Measurements from ENCODE around the gene PTCH1. TPM values are rescaled to one million over a fixed set of nuclear protein-coding genes. Genes with fewer than 3 reads are reported as not detected.
A peak's percentile ranks its signal among the peaks of the same experiment; 100 is the strongest.

The PTCH1 gene
- polyA plus RNA-seq, 3 donors from 2014 or later, result 3.7 to 30.6 (median 16.1) TPM

GRCh38 chr9:95450171-95451064 is 66.4 kb downstream of the PTCH1 start:
- no peak overlapping the region for H3K27ac Mint-ChIP-seq
- peaks cover 2 to 5% (median 4%) of the 10 kb centered on the region in 3 donors for H3K27me3 Mint-ChIP-seq (ENCODE audit: low read depth in 3 of 3)
- peaks cover 40 to 73% (median 42%) of the 10 kb centered on the region in 3 donors for H3K36me3 Mint-ChIP-seq
- H3K4me3 Mint-ChIP-seq, result no peak overlapping the region
- H3K4me1 Mint-ChIP-seq, result peaks cover 13 to 14% of the 10 kb centered on the region in 2 donors
- peaks cover 0 to 2% (median 0%) of the 10 kb centered on the region in 6 donors for H3K9me3 Mint-ChIP-seq
- no peak for DNase-seq

- H3K9me3 Mint-ChIP-seq, result peaks cover 0 to 2% (median 0%) of the 10 kb centered on the region in 6 donors
- H3K27ac Mint-ChIP-seq, result no peak overlapping the region
- no peak overlapping the region for H3K4me3 Mint-ChIP-seq
- peaks cover 36 to 68% (median 37%) of the 10 kb centered on the region in 3 donors for H3K36me3 Mint-ChIP-seq
- H3K4me1 Mint-ChIP-seq, result peaks cover 13 to 14% of the 10 kb centered on the region in 2 donors
- DNase-seq, result no peak
- peaks cover 2 to 5% (median 4%) of the 10 kb centered on the region in 3 donors for H3K27me3 Mint-ChIP-seq (ENCODE audit: low read depth in 3 of 3)
Measured at GRCh38 chr9:95449016-95449415, 67.8 kb downstream of the PTCH1 start.

GRCh38 chr9:95447660-95448420 is 68.9 kb downstream of the PTCH1 start:
- Mint-ChIP-seq H3K27me3 (ENCODE audit: low read depth in 3 of 3) (peaks cover 2 to 4% (median 2%) of the 10 kb centered on the region in 3 donors), H3K4me1 (peaks cover 13 to 14% of the 10 kb centered on the region in 2 donors), H3K4me3 (peak overlapping the region in 1 of 5 donors; percentile 21), H3K9me3 (peaks cover 0 to 2% (median 0%) of the 10 kb centered on the region in 6 donors), H3K27ac (peak overlapping the region in 4 of 6 donors; percentile 24 to 81 (median 53)), H3K36me3 (peaks cover 30 to 61% (median 31%) of the 10 kb centered on the region in 3 donors)
- peak; percentile 23 to 36 (median 29) for DNase-seq

GRCh38 chr9:95446984-95447383 is 69.8 kb downstream of the PTCH1 start:
- Mint-ChIP-seq H3K4me3 (no peak overlapping the region), H3K27ac (no peak overlapping the region), H3K27me3 (ENCODE audit: low read depth in 3 of 3) (peaks cover 2 to 4% (median 2%) of the 10 kb centered on the region in 3 donors), H3K4me1 (peaks cover 13 to 14% of the 10 kb centered on the region in 2 donors), H3K36me3 (peaks cover 24 to 55% (median 26%) of the 10 kb centered on the region in 3 donors), H3K9me3 (peaks cover 0 to 2% (median 0%) of the 10 kb centered on the region in 6 donors)
- DNase-seq, result no peak

- peaks cover 23 to 49% (median 24%) of the 10 kb centered on the region in 3 donors for H3K36me3 Mint-ChIP-seq
- H3K4me3 Mint-ChIP-seq, result no peak overlapping the region
- H3K27ac Mint-ChIP-seq, result peak overlapping the region in 1 of 6 donors; percentile 15
- no peak for DNase-seq
- peaks cover 0 to 2% (median 0%) of the 10 kb centered on the region in 6 donors for H3K9me3 Mint-ChIP-seq
- peaks cover 13 to 14% of the 10 kb centered on the region in 2 donors for H3K4me1 Mint-ChIP-seq
- peaks cover 2% of the 10 kb centered on the region in 3 donors for H3K27me3 Mint-ChIP-seq (ENCODE audit: low read depth in 3 of 3)
Measured at GRCh38 chr9:95446259-95446658, 70.5 kb downstream of the PTCH1 start.

- Mint-ChIP-seq H3K27ac (no peak overlapping the region), H3K4me1 (peaks cover 11 to 14% of the 10 kb centered on the region in 2 donors), H3K36me3 (peaks cover 17 to 31% (median 18%) of the 10 kb centered on the region in 3 donors), H3K27me3 (ENCODE audit: low read depth in 3 of 3) (peaks cover 2 to 5% (median 4%) of the 10 kb centered on the region in 3 donors), H3K4me3 (no peak overlapping the region), H3K9me3 (peaks cover 0 to 2% (median 0%) of the 10 kb centered on the region in 6 donors)
- no peak for DNase-seq
Measured at GRCh38 chr9:95444160-95444559, 72.6 kb downstream of the PTCH1 start.

GRCh38 chr9:95443301-95443700 is 73.5 kb downstream of the PTCH1 start:
- Mint-ChIP-seq H3K4me1 (peaks cover 6 to 7% of the 10 kb centered on the region in 2 donors), H3K27ac (peak overlapping the region in 2 of 6 donors; percentile 4 to 8), H3K4me3 (no peak overlapping the region)

GRCh38 chr9:95441081-95441480 is 75.7 kb downstream of the PTCH1 start:
- no peak overlapping the region for H3K27ac Mint-ChIP-seq
- H3K9me3 Mint-ChIP-seq, result no peaks in the 10 kb centered on the region
- no peaks in the 10 kb centered on the region for H3K4me1 Mint-ChIP-seq
- H3K4me3 Mint-ChIP-seq, result no peak overlapping the region
- peaks cover 6 to 15% (median 10%) of the 10 kb centered on the region in 3 donors for H3K36me3 Mint-ChIP-seq
- H3K27me3 Mint-ChIP-seq (ENCODE audit: low read depth in 3 of 3), result peaks cover 0 to 7% (median 7%) of the 10 kb centered on the region in 3 donors
- DNase-seq, result no peak

More at GRCh38 chr9:95443301-95443700, 73.5 kb downstream of the PTCH1 start:
- Mint-ChIP-seq H3K36me3 (peaks cover 10 to 24% (median 13%) of the 10 kb centered on the region in 3 donors), H3K27me3 (ENCODE audit: low read depth in 3 of 3) (peaks cover 2 to 5% (median 4%) of the 10 kb centered on the region in 3 donors), H3K9me3 (peaks cover 0 to 2% (median 0%) of the 10 kb centered on the region in 6 donors)
- no peak for DNase-seq

- Mint-ChIP-seq H3K9me3 (no peaks in the 10 kb centered on the region), H3K36me3 (peaks cover 6 to 12% (median 7%) of the 10 kb centered on the region in 3 donors), H3K27ac (no peak overlapping the region), H3K4me1 (no peaks in the 10 kb centered on the region), H3K27me3 (ENCODE audit: low read depth in 3 of 3) (peaks cover 0 to 5% (median 5%) of the 10 kb centered on the region in 3 donors), H3K4me3 (no peak overlapping the region)
- DNase-seq, result no peak
Measured at GRCh38 chr9:95440447-95440846, 76.3 kb downstream of the PTCH1 start.

- Mint-ChIP-seq H3K9me3 (no peaks in the 10 kb centered on the region), H3K4me3 (no peak overlapping the region), H3K27me3 (ENCODE audit: low read depth in 3 of 3) (peaks cover 0 to 5% (median 5%) of the 10 kb centered on the region in 3 donors), H3K4me1 (no peaks in the 10 kb centered on the region), H3K36me3 (peaks cover 0 to 6% (median 0%) of the 10 kb centered on the region in 3 donors), H3K27ac (no peak overlapping the region)
- DNase-seq, result no peak
Measured at GRCh38 chr9:95438561-95439357, 78.0 kb downstream of the PTCH1 start.

GRCh38 chr9:95437559-95437958 is 79.2 kb downstream of the PTCH1 start:
- no peak for DNase-seq
- Mint-ChIP-seq H3K4me1 (no peaks in the 10 kb centered on the region), H3K36me3 (no peaks in the 10 kb centered on the region), H3K27me3 (ENCODE audit: low read depth in 3 of 3) (peaks cover 0 to 5% (median 5%) of the 10 kb centered on the region in 3 donors), H3K4me3 (no peak overlapping the region), H3K27ac (no peak overlapping the region), H3K9me3 (no peaks in the 10 kb centered on the region)

- no peak overlapping the region for H3K27ac Mint-ChIP-seq
- peaks cover 3 to 9% (median 5%) of the 10 kb centered on the region in 3 donors for H3K27me3 Mint-ChIP-seq (ENCODE audit: low read depth in 3 of 3)
- H3K4me1 Mint-ChIP-seq, result no peaks in the 10 kb centered on the region
Measured at GRCh38 chr9:95436416-95436815, 80.4 kb downstream of the PTCH1 start.

More at GRCh38 chr9:95436416-95436815, 80.4 kb downstream of the PTCH1 start:
- no peak for DNase-seq
- H3K36me3 Mint-ChIP-seq, result no peaks in the 10 kb centered on the region
- no peak overlapping the region for H3K4me3 Mint-ChIP-seq
- peaks cover 0 to under 1% (median 0%) of the 10 kb centered on the region in 6 donors for H3K9me3 Mint-ChIP-seq

Data from immature natural killer cell (primary cell).